NOMO-1 treated with dmso at 0.1 percent for 144 hours (cell line): Measurements from ENCODE around the gene SPSB3.
"Not testable (repeated sequence)": the region's sequence is repeated elsewhere in the genome, so short reads cannot be mapped to it uniquely, and the experiment has no call there.

ENCODE experiments used
- DNase-seq: peaks from one replicate; lab custom pipeline; 2025; ENCODE audit not compliant: unreplicated experiment; lab: John Stamatoyannopoulos, UW

Gene SPSB3

GRCh38 chr16:1744338-1744840 lies 38.0 kb downstream of the SPSB3 start:
- DNase-seq, result no peak

GRCh38 chr16:1743376-1744337 lies 38.7 kb downstream of the SPSB3 start:
- no peak for DNase-seq

- no peak for DNase-seq
Observed at GRCh38 chr16:1741553-1742165, 40.7 kb downstream of the SPSB3 start.

- no peak for DNase-seq
Observed at GRCh38 chr16:1740781-1741490, 41.4 kb downstream of the SPSB3 start.

GRCh38 chr16:1740234-1740633 lies 42.1 kb downstream of the SPSB3 start:
- DNase-seq, result no peak

- DNase-seq, result no peak
Observed at GRCh38 chr16:1734816-1735215, 47.6 kb downstream of the SPSB3 start.

- no peak for DNase-seq
Observed at GRCh38 chr16:1734123-1734522, 48.2 kb downstream of the SPSB3 start.

- not testable (repeated sequence) for DNase-seq
Observed at GRCh38 chr16:1732551-1732987, 49.8 kb downstream of the SPSB3 start.

GRCh38 chr16:1732071-1732470 lies 50.3 kb downstream of the SPSB3 start:
- DNase-seq, result no peak

- DNase-seq, result no peak
Observed at GRCh38 chr16:1731603-1732002, 50.8 kb downstream of the SPSB3 start.

- DNase-seq, result no peak
Observed at GRCh38 chr16:1731073-1731472, 51.3 kb downstream of the SPSB3 start.

- DNase-seq, result no peak
Observed at GRCh38 chr16:1729445-1729844, 52.9 kb downstream of the SPSB3 start.

- no peak for DNase-seq
Observed at GRCh38 chr16:1729026-1729425, 53.3 kb downstream of the SPSB3 start.

- DNase-seq, result no peak
Observed at GRCh38 chr16:1727651-1728624, 54.4 kb downstream of the SPSB3 start.
